ENCODE data around the gene CDV3. TPM values are rescaled to one million over a fixed set of nuclear protein-coding genes. Genes with fewer than 3 reads are reported as not detected.
"Not testable (repeated sequence)": the region's sequence is repeated elsewhere in the genome, so short reads cannot be mapped to it uniquely, and the experiment has no call there.

Gene CDV3, protein sequence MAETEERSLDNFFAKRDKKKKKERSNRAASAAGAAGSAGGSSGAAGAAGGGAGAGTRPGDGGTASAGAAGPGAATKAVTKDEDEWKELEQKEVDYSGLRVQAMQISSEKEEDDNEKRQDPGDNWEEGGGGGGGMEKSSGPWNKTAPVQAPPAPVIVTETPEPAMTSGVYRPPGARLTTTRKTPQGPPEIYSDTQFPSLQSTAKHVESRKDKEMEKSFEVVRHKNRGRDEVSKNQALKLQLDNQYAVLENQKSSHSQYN
- 200 and 229 TPM in 2 replicates for total RNA-seq
- polyA plus RNA-seq, result 35.3 and 46.7 TPM in 2 replicates
- polyA plus RNA-seq (2011; cell fraction: cytosol; rRNA removed), result 75.5 and 76.4 TPM in 2 replicates
- polyA plus RNA-seq (2011; cell fraction: nucleus; rRNA removed), result 39.2 and 51.3 TPM in 2 replicates
- polyA plus RNA-seq (2012), result 145 and 206 TPM in 2 replicates
- 82.8 and 83.0 TPM in 2 replicates for polyA minus RNA-seq
- 60.4 TPM for polyA minus RNA-seq (2011; cell fraction: cytosol; rRNA and poly(A)+ RNA removed)
- 38.6 and 45.7 TPM in 2 replicates for polyA minus RNA-seq (2011; cell fraction: nucleus; rRNA and poly(A)+ RNA removed)
- Bru-seq, nascent RNA, result percentile 99 among the genes with signal in this experiment
- BruChase-seq, experiment 1, labeled RNA remaining after a 6-hour chase, result percentile 99 among the genes with signal in this experiment
- percentile 99 among the genes with signal in this experiment for BruChase-seq, experiment 2, labeled RNA remaining after a 2-hour chase
- long read RNA-seq, transcript CDV3-201 (5 exons, 3,307 nt), result minor isoform, 28 of 138 reads
- long read RNA-seq, transcript CDV3-203 (5 exons, 955 nt), result major isoform, 37 of 138 reads
- long read RNA-seq, partial matches to known transcripts, result 8 of 138 reads
- long read RNA-seq, other reads (novel, unspliced or antisense), result 65 of 138 reads

- peak within 1 kb of the TSS; percentile 95 for H3K9ac ChIP-seq (replicated peaks; ENCODE audit: extremely low read depth, insufficient read depth, low read length)
- H3K4me3 ChIP-seq (replicated peaks in 1 of 3; ENCODE audit: insufficient read depth in 1 of 3, low read depth in 1 of 3, low read length in 3 of 3), result peak within 1 kb of the TSS; percentile 82 to 97 (median 97)
- no TSS peak for BruUV-seq (replicated peaks)
- no peaks in the 10 kb centered on the region for H3K9me3 ChIP-seq (replicated peaks; ENCODE audit: control insufficient read depth, insufficient read depth, low read length)
- H3K79me2 ChIP-seq (ENCODE audit: control insufficient read depth, insufficient read depth, low read length), result peaks cover 48% of the 10 kb centered on the region
- peak within 1 kb of the TSS; percentile 1 for H2AFZ ChIP-seq (ENCODE audit: low read depth, low read length)
- FAIRE-seq (no peak), DNase-seq (ENCODE audit: low read depth, low spot score) (no peak)
- H3K36me3 ChIP-seq (ENCODE audit: control insufficient read depth in 2 of 2, extremely low read depth in 1 of 2, insufficient read depth in 2 of 2, low read length in 2 of 2), result peaks cover 4 to 10% of the 10 kb centered on the region in 2 experiments
- H4K20me1 ChIP-seq (replicated peaks; ENCODE audit: control insufficient read depth, extremely low read depth, insufficient read depth, low read length), result peaks cover 7% of the 10 kb centered on the region
- CTCF ChIA-PET, result interaction anchor here (0.6 to 13.8 kb wide), 13 partner anchors 11 to 843 kb away, joined by 3 to 224 read pairs (median 4); no protein-coding TSS in a partner anchor
- dilution Hi-C loops (cut with MboI; ENCODE audit: extremely low pct_ligation_motif_present, low sequenced_read_pairs), result no loop called here
- intact Hi-C loops (cut with micrococcal nuclease), result loop anchor here (1.0 to 10.0 kb wide), 8 partner anchors 41 to 914 kb away; partner anchors contain the start of genes ANAPC13, CEP63, NPHP3 and SRPRB
- TF ChIP-seq POLR2AphosphoS5 (IDR thresholded peaks at IDR 0.05; ENCODE audit: insufficient read depth, low read depth, low read length) (peak; percentile 67), POLR2A (IDR thresholded peaks at IDR 0.05; ENCODE audit: low read depth, low read length) (peak; percentile 52), MYC (IDR thresholded peaks at IDR 0.05; ENCODE audit: low read depth, low read length) (no peak)
- H3K4me2 ChIP-seq (ENCODE audit: insufficient read depth, low read length), result peak within 1 kb of the TSS; percentile 71
- no peaks in the 10 kb centered on the region for H3K27me3 ChIP-seq (ENCODE audit: control insufficient read depth in 2 of 2, insufficient read depth in 2 of 2, low read length in 2 of 2)
- POLR2A ChIA-PET, result interaction anchor here (0.5 to 1.5 kb wide), 10 partner anchors 10 to 797 kb away, joined by 3 to 6 read pairs (median 3); no protein-coding TSS in a partner anchor
- peak within 1 kb of the TSS; percentile 77 for H3K27ac ChIP-seq (ENCODE audit: insufficient read depth, low read depth, low read length)
- H3K4me1 ChIP-seq (ENCODE audit: control insufficient read depth, extremely low read depth, insufficient read depth, low read length), result peaks cover 66% of the 10 kb centered on the region
- no peaks in the 10 kb centered on the region for H3K9me1 ChIP-seq (replicated peaks; ENCODE audit: control insufficient read depth, extremely low read depth, insufficient read depth, low read length)
These were observed at the start of gene CDV3 for GRCh38 chr3:133573629-133574194. TSS of gene CDV3 (plus strand) at chr3:133573686. CDS start at chr3:133574045, 359 bp downstream.

DNA sequence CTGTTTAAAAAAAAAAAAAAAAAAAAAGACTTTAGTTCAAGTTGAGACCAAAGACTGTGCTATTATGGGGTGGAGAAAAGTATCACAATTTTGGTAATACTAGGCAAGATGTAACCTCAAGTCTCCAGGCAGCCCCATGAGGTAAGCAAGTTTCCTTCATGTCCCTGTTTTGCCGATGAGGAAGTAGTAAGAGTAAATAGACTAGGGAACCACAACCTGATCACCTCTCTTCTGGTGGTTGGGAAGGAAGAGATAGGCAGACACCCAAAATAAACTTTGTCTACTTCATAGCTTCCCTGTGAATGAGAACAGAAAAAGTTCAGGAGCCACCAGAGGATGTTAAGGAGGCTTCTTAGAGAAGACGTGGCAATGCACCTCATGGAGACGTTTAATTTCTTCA is 49.7 kb upstream of the CDV3 start:
- intact Hi-C loops (cut with micrococcal nuclease); H3K4me1 ChIP-seq (ENCODE audit: control insufficient read depth, extremely low read depth, insufficient read depth, low read length); FAIRE-seq; H3K27ac ChIP-seq (ENCODE audit: insufficient read depth, low read depth, low read length); H3K79me2 ChIP-seq (ENCODE audit: control insufficient read depth, insufficient read depth, low read length); H3K36me3 ChIP-seq (ENCODE audit: control insufficient read depth in 2 of 2, extremely low read depth in 1 of 2, insufficient read depth in 2 of 2, low read length in 2 of 2); H3K9me1 ChIP-seq (replicated peaks; ENCODE audit: control insufficient read depth, extremely low read depth, insufficient read depth, low read length); H4K20me1 ChIP-seq (replicated peaks; ENCODE audit: control insufficient read depth, extremely low read depth, insufficient read depth, low read length); POLR2A ChIA-PET; H3K4me2 ChIP-seq (ENCODE audit: insufficient read depth, low read length); H3K27me3 ChIP-seq (ENCODE audit: control insufficient read depth in 2 of 2, insufficient read depth in 2 of 2, low read length in 2 of 2); H3K4me3 ChIP-seq (replicated peaks in 1 of 3; ENCODE audit: insufficient read depth in 1 of 3, low read depth in 1 of 3, low read length in 3 of 3); dilution Hi-C loops (cut with MboI; ENCODE audit: extremely low pct_ligation_motif_present, low sequenced_read_pairs); BruUV-seq (replicated peaks); H3K9ac ChIP-seq (replicated peaks; ENCODE audit: extremely low read depth, insufficient read depth, low read length); CTCF ChIA-PET; H3K9me3 ChIP-seq (replicated peaks; ENCODE audit: control insufficient read depth, insufficient read depth, low read length): not testable (repeated sequence)
- peak; percentile 28 for DNase-seq (ENCODE audit: low read depth, low spot score)
- H2AFZ ChIP-seq (ENCODE audit: low read depth, low read length), result peak overlapping the region; percentile 4

Data from endothelial cell of umbilical vein (primary cell).